ENCODE data around the gene CRTC1. TPM values are rescaled to one million over a fixed set of nuclear protein-coding genes. Genes with fewer than 3 reads are reported as not detected.
"Not testable (repeated sequence)": the region's sequence is repeated elsewhere in the genome, so short reads cannot be mapped to it uniquely, and the experiment has no call there.

Gene CRTC1
- total RNA-seq, 1 experiment from 2014 or later = 12.3 TPM

DNA sequence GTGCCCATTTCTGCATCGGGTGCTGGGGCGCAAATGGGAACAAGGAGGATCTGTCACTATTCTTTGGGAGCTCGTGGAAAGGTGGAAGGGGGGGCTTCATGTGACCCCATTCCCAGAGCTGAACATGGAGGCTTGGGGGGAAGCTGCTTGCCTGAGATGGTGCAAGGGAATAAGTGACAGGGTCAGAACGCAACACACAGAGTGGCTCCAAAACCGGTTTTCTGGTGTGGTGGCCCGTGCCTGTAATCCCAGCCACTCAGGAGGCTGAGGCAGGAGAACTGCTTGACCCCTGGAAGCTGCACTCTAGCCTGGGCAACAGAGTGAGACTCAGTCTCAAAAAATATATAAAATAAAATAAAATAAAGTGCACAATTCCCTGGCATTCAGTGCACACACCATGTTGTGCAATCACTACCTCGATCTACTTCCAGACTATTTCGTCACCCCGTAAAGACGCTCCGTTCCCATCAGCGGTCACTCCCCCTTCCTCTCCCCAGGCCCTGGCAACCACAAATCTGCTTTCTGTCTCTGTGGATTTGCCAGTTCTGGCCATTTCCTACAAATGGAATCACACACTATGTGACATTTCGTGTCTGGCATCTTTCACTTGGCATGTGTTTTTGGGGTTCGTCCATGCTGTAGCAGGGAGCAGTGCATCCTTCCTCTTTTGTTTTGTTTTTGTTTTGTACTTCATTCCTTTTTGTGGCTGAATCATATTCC, 125.8 kb downstream of the CRTC1 start:
- no peak for TF ChIP-seq ZNF671 (CRISPR knock-in tag; IDR thresholded peaks at IDR 0.05)
- no peak for TF ChIP-seq ZNF138 (CRISPR knock-in tag; conservative IDR thresholded peaks at IDR 0.05)
- TF ChIP-seq, protein P1, sequence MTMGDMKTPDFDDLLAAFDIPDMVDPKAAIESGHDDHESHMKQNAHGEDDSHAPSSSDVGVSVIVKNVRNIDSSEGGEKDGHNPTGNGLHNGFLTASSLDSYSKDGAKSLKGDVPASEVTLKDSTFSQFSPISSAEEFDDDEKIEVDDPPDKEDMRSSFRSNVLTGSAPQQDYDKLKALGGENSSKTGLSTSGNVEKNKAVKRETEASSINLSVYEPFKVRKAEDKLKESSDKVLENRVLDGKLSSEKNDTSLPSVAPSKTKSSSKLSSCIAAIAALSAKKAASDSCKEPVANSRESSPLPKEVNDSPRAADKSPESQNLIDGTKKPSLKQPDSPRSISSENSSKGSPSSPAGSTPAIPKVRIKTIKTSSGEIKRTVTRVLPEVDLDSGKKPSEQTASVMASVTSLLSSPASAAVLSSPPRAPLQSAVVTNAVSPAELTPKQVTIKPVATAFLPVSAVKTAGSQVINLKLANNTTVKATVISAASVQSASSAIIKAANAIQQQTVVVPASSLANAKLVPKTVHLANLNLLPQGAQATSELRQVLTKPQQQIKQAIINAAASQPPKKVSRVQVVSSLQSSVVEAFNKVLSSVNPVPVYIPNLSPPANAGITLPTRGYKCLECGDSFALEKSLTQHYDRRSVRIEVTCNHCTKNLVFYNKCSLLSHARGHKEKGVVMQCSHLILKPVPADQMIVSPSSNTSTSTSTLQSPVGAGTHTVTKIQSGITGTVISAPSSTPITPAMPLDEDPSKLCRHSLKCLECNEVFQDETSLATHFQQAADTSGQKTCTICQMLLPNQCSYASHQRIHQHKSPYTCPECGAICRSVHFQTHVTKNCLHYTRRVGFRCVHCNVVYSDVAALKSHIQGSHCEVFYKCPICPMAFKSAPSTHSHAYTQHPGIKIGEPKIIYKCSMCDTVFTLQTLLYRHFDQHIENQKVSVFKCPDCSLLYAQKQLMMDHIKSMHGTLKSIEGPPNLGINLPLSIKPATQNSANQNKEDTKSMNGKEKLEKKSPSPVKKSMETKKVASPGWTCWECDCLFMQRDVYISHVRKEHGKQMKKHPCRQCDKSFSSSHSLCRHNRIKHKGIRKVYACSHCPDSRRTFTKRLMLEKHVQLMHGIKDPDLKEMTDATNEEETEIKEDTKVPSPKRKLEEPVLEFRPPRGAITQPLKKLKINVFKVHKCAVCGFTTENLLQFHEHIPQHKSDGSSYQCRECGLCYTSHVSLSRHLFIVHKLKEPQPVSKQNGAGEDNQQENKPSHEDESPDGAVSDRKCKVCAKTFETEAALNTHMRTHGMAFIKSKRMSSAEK (CRISPR knock-in tag; IDR thresholded peaks at IDR 0.05; ENCODE audit: borderline replicate concordance) = no peak
- TF ChIP-seq ZBTB21 (CRISPR knock-in tag; IDR thresholded peaks at IDR 0.05; ENCODE audit: borderline replicate concordance) = no peak
- no peak for TF ChIP-seq ZNF317 (CRISPR knock-in tag; IDR thresholded peaks at IDR 0.05; ENCODE audit: borderline replicate concordance, low read depth)
- TF ChIP-seq, protein P2, sequence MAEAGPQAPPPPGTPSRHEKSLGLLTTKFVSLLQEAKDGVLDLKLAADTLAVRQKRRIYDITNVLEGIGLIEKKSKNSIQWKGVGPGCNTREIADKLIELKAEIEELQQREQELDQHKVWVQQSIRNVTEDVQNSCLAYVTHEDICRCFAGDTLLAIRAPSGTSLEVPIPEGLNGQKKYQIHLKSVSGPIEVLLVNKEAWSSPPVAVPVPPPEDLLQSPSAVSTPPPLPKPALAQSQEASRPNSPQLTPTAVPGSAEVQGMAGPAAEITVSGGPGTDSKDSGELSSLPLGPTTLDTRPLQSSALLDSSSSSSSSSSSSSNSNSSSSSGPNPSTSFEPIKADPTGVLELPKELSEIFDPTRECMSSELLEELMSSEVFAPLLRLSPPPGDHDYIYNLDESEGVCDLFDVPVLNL (CRISPR knock-in tag; IDR thresholded peaks at IDR 0.05; ENCODE audit: borderline replicate concordance, low read depth) = no peak
- no peak for TF ChIP-seq IRF2 (CRISPR knock-in tag; IDR thresholded peaks at IDR 0.05; ENCODE audit: borderline replicate concordance, low read depth)
- TF ChIP-seq, protein P3, sequence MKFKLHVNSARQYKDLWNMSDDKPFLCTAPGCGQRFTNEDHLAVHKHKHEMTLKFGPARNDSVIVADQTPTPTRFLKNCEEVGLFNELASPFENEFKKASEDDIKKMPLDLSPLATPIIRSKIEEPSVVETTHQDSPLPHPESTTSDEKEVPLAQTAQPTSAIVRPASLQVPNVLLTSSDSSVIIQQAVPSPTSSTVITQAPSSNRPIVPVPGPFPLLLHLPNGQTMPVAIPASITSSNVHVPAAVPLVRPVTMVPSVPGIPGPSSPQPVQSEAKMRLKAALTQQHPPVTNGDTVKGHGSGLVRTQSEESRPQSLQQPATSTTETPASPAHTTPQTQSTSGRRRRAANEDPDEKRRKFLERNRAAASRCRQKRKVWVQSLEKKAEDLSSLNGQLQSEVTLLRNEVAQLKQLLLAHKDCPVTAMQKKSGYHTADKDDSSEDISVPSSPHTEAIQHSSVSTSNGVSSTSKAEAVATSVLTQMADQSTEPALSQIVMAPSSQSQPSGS (CRISPR knock-in tag; IDR thresholded peaks at IDR 0.05; ENCODE audit: borderline replicate concordance, low read depth) = no peak
- TF ChIP-seq CBFB (CRISPR knock-in tag; IDR thresholded peaks at IDR 0.05; ENCODE audit: low read depth) = no peak
- no peak for TF ChIP-seq ZNF263 (CRISPR knock-in tag; IDR thresholded peaks at IDR 0.05; ENCODE audit: low read depth)
- TF ChIP-seq NFE2L1 (CRISPR knock-in tag; IDR thresholded peaks at IDR 0.05) = no peak
- ChIA-PET POLR2A (no interaction called here), CTCF (interaction anchor here (0.6 to 0.7 kb wide), 2 partner anchors 13 to 40 kb away, joined by 3 to 4 read pairs; no protein-coding TSS in a partner anchor)
- H3K4me3 Mint-ChIP-seq = no peak overlapping the region
- DNase-seq (ENCODE audit: low spot score) (no peak), ATAC-seq (no peak)
- no peaks in the 10 kb centered on the region for H3K9me3 Mint-ChIP-seq
- H3K36me3 Mint-ChIP-seq = no peaks in the 10 kb centered on the region
- H3K27ac Mint-ChIP-seq = no peak overlapping the region
- peaks cover 53% of the 10 kb centered on the region for H3K27me3 Mint-ChIP-seq (ENCODE audit: low read depth)
- no peaks in the 10 kb centered on the region for H3K4me1 Mint-ChIP-seq

DNA sequence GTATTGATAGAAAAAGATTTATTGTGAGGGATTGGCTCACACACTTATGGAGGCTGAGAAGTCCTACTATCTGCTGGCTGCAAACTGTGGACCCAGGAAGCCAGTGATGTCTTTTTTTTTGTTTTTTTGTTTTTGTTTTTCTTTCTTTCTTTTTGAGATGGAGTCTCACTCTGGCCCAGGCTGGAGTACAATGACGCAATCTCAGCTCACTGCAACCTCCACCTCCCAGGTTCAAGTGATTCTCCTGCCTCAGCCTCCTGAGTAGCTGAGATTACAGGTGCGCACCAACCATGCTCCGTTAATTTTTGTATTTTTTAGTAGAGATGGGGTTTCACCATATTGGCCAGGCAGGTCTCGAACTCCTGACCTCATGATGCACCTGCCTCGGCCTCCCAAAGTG, 128.2 kb downstream of the CRTC1 start:
- POLR2A ChIA-PET; H3K4me3 Mint-ChIP-seq; DNase-seq (ENCODE audit: low spot score); H3K9me3 Mint-ChIP-seq; ATAC-seq; H3K4me1 Mint-ChIP-seq; H3K36me3 Mint-ChIP-seq; H3K27ac Mint-ChIP-seq: not testable (repeated sequence)
- CTCF ChIA-PET = interaction anchor here (1.2 kb wide), 1 partner anchor 35 kb away, joined by 6 read pairs; no protein-coding TSS in a partner anchor
- H3K27me3 Mint-ChIP-seq (ENCODE audit: low read depth) = peaks cover 67% of the 10 kb centered on the region

DNA sequence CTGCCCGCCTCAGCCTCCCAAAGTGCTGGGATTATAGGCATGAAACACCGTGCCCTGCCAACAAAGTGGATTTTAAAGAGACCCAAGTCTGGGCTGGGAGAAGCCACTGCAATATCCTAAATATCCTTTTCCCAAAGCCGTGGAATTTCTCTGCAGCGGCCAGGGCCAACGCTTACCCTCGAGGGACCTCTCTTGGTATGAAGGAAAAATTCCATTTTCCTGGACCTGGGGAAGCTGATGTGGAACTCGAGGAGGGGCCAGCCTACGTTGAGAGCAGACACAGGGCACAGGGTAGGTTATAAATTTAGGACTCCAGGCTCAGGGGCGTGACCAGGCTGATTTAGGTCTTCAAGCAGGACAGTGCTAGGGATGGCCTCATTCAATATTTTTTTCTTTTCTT, 130.6 kb downstream of the CRTC1 start:
- ChIA-PET CTCF (no interaction called here), POLR2A (no interaction called here)
- ATAC-seq = no peak
- Mint-ChIP-seq H3K36me3 (no peaks in the 10 kb centered on the region), H3K4me3 (no peak overlapping the region), H3K27me3 (ENCODE audit: low read depth) (peaks cover 73% of the 10 kb centered on the region), H3K9me3 (no peaks in the 10 kb centered on the region), H3K27ac (no peak overlapping the region), H3K4me1 (no peaks in the 10 kb centered on the region)
- DNase-seq (ENCODE audit: low spot score) = no peak
- TF ChIP-seq GABPB1 (CRISPR knock-in tag; IDR thresholded peaks at IDR 0.05) = no peak
